SU-DHL-6 (cell line): ENCODE data around the gene STARD3.

ENCODE experiments used
- EZH2phosphoT487 ChIP-seq: fragments of 200-600 bp; sonication (generic), shearing (Covaris generic); conservative IDR thresholded peaks from 2 replicates; pipeline ENCODE4 v1.6.1; 2018; ENCODE audit warnings: mild to moderate bottlenecking, antibody characterized with exemption, low read length, moderate library complexity, mixed read lengths
- TF ChIP-seq, protein P1 (sequence below): fragments of 200-600 bp; sonication (generic); IDR thresholded peaks from one replicate; pipeline ENCODE4 v1.5.1; 2017; ENCODE audit warnings: antibody characterized with exemption, mild to moderate bottlenecking, low read length, moderate library complexity; ENCODE audit not compliant: insufficient read depth, poor library complexity, severe bottlenecking

DNA sequence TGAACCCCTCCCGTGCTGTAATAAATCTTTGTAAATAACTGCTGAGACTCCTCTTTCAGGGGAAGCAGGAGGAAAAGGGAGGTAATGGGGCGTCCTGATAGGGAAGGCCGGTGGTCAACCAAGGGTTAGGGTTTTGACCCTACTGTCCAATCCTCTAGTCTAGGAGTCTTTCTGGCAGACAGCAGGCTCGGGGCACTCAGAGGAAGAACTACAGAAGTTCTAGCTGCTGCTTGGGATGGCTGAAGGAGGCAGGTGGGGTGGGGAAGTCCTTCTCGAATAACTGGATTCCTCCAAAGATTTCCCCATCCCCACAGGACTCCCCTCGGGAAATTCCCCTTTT, 387 bp upstream of the STARD3 start:
- TF ChIP-seq, protein P1, sequence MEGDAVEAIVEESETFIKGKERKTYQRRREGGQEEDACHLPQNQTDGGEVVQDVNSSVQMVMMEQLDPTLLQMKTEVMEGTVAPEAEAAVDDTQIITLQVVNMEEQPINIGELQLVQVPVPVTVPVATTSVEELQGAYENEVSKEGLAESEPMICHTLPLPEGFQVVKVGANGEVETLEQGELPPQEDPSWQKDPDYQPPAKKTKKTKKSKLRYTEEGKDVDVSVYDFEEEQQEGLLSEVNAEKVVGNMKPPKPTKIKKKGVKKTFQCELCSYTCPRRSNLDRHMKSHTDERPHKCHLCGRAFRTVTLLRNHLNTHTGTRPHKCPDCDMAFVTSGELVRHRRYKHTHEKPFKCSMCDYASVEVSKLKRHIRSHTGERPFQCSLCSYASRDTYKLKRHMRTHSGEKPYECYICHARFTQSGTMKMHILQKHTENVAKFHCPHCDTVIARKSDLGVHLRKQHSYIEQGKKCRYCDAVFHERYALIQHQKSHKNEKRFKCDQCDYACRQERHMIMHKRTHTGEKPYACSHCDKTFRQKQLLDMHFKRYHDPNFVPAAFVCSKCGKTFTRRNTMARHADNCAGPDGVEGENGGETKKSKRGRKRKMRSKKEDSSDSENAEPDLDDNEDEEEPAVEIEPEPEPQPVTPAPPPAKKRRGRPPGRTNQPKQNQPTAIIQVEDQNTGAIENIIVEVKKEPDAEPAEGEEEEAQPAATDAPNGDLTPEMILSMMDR, result no peak
- TF ChIP-seq EZH2phosphoT487, result no peak
